HG02870 (cell line): Measurements from ENCODE around the gene UBE2Z.
"Not testable (repeated sequence)": the region's sequence is repeated elsewhere in the genome, so short reads cannot be mapped to it uniquely, and the experiment has no call there.

Experiments used
- ATAC-seq: cut with Tn5 transposase; IDR thresholded peaks from one replicate; pipeline ENCODE4 v1.9.1; 2021; ENCODE audit warnings: mild to moderate bottlenecking, moderate library complexity; ENCODE audit not compliant: unreplicated experiment

The UBE2Z gene

DNA sequence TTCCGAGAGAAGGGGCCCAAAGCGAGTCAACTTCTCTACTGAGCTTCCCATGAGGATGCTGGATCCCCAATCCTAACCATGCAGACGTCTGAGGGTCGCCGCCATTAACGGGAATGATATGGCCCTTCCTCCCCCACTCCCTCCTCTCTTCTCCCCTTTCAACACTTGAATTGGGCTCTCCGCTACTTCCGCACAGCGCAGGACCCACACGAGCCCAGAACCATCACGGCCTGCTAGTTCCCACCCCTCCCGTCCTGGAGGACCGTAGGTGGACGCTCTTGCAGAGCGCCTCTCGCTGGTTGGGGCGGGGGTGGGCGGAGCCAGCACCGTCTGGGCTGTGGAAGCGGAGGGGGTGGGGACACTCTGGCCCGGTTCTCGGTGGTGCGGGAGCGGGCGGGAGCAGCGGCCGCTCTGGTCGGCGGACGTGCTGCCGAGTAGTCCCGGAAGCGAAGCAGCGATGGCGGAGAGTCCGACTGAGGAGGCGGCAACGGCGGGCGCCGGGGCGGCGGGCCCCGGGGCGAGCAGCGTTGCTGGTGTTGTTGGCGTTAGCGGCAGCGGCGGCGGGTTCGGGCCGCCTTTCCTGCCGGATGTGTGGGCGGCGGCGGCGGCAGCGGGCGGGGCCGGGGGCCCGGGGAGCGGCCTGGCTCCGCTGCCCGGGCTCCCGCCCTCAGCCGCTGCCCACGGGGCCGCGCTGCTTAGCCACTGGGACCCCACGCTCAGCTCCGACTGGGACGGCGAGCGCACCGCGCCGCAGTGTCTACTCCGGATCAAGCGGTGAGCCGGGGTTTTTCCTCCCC, at the start of gene UBE2Z:
Gene UBE2Z (plus strand): TSS at position 361 of the 797 bp plus-strand sequence. CDS start 97 bp downstream, at position 458.
- peak; percentile 73 for ATAC-seq

DNA sequence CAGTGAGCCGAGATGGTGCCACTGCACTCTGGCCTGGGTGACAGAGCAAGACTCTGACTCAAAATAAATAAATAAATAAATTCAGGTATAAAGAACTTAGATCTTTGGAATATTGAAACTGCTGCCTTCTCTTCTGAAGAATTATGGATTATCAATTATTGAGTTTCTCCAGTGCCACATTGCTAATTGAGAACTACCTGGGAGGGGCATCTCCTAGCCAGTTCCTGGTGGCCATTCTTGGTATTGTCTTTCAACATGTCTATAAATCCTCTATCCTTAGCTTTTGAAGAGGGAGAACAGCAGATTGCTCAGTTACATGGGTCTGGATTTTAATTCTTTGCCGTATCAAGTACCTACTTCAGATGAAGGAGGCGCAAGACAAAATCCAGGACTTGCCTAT, 48.2 kb upstream of the UBE2Z start:
- ATAC-seq: no peak

DNA sequence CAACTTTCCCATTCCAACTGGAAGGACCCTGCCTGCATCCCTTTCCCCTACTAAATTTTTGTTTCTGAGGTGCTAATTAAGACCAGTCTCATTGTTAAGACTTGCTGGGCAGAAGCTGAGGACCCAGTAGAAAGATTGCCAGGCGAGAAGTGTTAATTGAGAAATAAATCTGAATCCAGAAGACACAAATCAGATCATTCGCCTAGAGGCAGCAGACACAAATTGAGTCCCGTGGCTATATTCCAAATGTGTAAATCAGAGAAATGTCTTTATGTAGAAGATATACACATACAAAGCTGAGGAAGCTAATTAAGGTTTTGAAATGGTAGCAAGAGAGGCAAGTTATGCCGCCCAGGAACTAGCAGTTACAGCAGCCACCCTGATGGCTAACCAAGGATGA, 47.8 kb upstream of the UBE2Z start:
- ATAC-seq: no peak

DNA sequence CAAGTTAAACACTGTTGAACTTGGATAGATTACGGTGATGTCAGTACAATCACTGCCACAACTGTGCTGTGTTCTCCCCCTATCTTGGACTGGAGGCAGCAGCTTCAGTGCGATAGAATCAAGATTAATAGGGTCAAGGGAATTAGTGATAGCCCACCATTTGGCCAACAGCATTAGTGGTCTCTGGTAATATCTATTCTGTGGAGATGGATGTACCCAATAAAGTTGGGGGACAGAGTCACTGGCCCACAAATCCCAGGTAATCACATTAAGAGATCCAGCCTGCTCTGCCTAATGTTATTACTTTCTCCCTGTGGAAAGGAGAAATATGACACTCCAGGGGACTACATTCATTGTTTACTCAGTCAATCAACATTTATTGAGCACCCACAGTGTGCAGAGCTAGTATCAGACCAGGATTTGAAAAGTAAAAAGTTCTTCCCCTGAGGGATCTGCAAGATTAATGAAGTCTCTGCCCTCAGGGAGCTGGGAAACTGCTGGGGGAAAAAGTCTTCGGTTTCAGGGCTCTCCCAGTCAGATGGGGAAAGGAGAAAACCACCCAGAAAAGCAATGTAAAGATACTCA, 39.2 kb upstream of the UBE2Z start:
- ATAC-seq: no peak

DNA sequence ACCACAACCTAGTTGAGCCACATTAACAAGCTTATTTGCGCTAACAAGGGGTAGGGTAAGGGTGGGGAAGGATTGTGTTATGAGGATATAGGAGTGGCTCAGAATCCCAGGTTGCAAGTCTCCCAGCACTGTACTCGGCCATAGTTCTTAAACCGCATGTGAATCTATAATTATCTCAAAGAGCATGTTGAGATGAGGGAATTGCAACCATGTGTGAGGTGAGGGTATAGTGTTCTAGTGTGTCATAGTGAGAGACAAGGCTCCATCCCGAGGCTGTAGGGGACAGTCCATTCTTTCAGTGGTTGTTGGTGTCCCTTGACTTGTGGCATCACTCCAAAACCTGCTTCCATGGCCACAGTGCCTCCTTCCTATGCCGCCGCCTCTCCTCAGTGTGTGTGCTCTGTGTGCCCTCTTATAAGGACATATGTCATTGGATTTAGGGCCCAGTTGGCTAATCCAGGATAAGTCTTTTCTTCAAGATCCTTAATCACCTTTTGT, 38.3 kb upstream of the UBE2Z start:
- ATAC-seq: no peak

DNA sequence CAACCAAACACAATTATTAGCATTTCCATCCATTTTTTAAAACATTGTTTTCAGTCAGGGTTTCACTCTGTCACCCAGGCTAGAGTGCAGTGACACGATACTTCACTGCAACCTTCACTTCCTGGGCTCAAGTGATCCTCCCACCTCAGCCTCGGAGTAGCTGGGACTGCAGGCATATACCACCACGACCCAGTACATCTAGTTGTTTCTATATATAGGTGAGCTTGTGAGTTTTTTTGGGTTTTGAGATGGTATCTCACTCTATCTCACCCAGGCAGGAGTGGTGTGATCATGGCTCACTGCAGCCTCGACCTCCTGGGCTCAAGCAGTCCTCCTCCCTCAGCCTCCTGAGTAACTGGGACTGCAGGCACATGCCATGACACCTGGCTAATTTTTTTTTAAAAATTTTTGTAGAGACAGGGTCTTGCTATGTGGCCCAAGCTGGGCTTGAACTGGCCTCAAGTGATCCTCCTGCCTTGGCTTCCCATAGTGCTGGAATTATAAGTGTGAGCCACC, 37.1 kb upstream of the UBE2Z start:
- no peak for ATAC-seq

DNA sequence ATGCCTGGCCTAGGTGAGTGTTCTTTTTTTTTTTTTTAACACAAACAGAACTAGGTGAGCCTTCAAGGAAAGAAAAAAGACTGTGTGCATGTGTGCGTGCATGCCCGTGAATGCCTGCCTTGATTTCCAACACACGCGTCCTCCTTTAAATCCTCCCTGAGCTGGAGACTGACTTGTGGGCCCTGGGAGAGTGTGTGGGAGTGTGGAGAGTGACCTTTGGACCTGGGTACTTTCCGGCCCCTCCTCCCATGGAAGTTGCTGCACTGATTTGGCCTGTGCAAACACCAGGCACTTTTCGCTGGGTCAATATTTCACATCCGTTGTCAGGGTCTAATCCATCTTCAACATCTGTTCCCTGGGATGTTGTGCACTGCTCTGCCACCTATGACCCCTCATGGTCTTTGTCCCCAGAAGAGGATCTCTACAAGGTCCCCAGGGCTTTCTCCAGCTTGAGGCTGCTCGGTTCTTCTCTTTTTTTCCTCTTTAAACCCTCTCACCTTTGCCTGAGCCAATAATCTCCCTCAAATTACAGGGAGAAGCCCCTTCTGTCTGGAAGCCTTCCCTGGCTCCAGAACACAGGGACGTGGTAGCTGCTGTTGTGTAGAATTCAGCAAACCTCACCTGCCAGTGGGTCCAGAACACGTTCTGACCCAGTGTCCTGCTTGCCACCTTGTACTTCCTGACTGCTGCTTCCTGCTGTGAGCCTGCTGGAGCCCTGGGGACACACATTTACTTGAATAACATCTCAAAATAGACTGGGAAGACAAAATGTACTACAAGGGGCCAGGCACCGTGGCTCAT, 36.5 kb upstream of the UBE2Z start:
- ATAC-seq: no peak

DNA sequence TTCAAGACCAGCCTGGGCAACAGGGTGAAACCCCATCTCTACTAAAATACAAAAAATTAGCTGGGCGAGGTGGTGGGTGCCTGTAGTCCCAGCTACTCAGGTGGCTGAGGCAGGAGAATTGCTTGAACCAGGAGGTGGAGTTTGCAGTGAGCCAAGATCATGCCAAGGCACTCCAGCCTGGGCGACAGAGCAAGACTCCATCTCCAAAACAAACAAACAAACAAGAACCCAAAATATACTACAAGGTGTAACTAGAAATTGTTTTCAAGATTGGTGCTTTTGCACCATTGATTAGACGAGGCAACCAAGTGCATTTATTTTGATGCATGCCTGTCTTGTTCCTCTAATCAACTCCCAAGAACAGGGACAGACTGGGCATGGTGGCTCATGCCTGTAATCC, 35.8 kb upstream of the UBE2Z start:
- ATAC-seq: not testable (repeated sequence)

DNA sequence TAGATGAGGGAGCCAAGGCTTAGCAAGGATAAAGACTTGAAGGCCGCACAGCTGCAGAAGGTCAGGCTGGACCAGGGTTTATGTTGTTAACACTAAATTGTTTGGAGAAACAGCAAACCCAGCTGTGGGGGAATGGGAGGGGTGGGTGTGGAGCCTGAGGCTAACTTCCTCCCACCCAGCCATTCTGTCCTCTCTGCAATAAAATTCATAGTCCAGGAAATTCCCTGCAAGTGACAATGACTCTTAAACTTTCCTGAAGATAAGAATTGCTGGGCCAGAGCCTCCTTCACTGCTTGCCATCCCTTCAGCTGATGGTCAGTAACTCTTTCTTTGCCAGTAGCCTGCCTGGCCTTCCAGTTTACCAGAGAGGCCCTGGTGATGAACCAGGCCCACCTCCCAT, 35.0 kb upstream of the UBE2Z start:
- ATAC-seq: no peak

DNA sequence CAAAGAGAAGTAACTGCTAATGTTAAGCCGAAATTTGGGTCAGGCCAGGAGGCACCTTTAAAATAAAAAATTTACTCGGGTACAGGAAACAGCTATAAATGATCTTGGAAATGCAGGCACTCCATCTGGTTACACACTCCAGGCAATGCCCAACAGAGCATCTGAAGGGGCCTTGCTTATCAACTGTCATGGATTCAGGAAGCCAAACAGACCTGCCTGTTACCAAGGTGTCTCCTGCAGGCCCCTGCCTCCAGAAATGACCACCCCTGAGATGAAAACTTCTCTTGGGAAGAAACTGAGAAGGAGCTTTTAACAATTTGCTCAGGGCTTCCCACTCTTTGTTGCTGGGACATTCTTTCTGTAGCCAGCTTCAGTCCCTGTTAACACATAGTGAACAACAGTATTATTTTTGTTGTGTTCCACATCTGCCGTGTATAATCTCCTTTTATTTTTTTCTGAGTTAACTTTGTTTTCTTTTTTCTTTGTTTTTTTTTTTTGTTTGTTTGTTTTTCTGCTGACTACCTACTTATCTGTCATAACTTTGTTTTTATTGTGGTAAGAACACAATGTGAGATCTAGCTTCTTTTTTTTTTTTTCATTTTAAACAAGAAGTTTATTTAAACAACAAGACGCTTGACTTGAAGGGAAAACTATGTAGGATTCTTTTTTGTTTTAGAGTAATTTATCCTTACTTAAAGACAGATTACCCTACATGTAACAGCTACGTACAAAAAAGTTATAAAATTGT, 34.3 kb upstream of the UBE2Z start:
- ATAC-seq: no peak

DNA sequence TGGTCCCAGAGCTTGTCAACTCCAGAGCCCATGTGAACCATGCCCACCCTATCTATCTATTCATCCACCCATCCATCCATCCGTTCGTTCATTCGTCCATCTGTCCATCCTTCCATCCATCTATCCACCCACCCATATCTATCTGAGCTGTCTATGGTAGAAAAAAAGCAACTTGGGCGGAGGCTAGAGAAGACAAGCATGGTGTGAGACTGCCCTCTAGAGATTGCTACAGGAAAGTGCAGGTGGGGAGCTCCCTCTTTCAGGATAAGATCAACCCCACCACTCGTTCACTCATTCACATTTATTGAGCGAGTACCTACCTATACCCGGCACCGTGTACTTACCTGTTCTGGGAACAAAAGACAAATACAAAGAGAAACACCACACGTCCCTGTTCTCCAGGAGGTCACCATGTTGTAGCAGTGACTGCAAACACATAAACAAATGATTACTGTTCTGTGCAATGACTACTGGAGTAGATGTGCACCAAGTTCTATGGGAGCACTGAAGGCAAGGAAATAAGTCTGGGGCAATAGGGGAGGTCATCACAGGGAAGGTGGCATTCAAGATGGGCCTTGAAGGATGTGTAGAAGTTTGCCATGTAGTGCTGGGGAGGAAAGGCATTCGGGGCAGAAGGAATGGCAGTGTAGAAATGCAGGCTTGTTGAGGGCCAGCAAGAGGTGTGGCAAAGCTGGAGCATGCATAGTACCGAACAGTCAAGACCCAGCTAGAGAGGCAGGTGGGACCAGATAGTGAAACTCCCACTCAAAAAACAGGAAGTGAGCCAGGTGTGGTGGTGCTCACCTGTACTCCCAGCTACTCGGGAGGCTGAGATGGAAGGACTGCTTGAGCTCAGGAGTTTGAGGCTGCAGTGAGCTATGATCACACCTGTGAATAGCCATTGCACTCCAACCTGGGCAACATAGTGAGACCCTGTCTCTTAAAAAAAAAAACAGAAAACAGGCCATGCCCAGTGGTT, 29.0 kb upstream of the UBE2Z start:
- ATAC-seq: no peak

DNA sequence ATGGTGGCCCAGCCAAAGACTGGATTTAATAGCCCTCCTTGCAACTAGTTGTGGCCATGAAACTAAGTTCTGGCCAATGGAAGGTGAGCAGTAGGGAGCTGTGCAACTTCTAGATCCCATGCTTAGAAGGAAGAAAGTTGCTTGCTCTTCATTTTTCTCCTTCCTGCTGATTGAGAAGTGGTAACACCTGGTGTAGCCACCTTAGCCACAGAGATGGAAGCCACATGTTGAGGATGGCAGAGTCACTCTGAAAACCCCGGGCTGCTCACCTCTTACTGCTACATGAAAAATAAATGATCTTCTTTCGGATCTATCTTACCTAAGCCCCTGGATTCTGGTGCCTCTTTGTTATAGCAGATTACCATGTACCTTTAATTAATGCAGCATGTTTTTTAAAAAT, 25.9 kb upstream of the UBE2Z start:
- no peak for ATAC-seq

DNA sequence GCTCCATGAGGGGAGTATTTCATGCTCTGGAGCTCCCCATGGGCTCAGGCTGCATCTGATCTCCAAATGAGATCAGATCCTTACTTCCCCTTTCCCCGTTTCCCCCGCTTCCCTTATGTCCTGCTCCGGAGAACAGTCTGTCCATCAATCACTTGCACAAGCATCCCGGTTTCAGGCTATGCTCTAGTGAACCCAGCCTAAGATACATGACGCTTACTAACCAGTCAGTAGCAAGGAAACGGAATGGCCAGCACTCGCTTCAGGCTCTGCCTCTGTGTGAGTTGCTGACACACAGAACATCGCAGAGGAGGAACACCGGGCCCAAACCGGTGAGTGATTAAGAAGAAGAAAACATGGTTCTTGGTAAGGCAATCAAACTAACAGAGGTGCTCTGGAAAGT, 25.0 kb upstream of the UBE2Z start:
- no peak for ATAC-seq

DNA sequence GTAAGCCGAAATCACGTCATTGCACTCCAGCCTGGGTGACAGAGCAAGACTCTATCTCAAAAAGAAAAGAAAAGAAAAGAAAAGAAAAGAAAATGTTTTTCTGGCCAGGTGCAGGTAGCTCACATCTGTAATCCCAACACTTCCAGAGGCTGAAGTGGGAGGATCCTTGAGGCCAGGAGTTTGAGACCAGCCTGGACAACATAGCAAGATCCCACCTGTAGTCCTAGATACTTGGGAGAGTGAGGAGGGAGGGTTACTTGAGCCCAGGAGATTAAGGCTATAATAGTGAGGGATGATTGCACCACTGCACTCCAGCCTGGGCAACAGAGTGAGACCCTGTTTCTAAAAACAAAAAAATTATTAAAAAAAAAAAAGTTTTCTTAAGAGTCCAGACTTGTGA, 18.1 kb upstream of the UBE2Z start:
- ATAC-seq: no peak

DNA sequence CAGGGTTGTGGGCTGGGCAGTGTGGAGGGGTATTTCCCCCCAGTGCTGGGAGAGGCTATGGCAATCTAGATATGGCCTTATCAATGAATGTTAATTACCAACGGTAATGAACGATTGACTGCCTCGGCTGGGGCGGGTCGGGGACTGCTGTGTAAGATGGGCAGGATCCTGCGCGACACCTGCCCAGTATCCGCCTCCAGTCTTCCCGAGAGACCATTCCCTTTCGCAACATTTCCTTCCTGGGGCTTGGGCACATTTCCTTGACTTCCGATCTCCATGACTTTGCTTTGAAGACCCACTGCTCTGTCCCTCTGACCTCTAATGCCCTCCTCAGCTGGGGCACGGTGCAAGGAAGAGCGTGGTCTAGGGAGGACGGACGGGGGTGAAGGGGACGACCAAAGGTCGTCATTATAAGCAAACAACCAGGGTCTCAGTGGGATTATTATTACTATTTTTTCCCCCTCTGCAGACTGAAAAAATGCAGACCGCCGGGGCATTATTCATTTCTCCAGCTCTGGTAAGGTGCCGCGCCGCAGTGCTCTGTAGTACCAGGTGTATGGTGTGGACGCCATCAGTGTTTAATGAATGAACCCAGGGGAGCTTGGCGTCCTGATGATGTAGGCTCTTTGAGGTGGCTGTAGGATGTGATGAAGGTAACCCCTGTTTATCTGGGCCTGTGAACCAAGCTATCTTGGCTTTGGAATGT, 15.1 kb upstream of the UBE2Z start:
- ATAC-seq: no peak

DNA sequence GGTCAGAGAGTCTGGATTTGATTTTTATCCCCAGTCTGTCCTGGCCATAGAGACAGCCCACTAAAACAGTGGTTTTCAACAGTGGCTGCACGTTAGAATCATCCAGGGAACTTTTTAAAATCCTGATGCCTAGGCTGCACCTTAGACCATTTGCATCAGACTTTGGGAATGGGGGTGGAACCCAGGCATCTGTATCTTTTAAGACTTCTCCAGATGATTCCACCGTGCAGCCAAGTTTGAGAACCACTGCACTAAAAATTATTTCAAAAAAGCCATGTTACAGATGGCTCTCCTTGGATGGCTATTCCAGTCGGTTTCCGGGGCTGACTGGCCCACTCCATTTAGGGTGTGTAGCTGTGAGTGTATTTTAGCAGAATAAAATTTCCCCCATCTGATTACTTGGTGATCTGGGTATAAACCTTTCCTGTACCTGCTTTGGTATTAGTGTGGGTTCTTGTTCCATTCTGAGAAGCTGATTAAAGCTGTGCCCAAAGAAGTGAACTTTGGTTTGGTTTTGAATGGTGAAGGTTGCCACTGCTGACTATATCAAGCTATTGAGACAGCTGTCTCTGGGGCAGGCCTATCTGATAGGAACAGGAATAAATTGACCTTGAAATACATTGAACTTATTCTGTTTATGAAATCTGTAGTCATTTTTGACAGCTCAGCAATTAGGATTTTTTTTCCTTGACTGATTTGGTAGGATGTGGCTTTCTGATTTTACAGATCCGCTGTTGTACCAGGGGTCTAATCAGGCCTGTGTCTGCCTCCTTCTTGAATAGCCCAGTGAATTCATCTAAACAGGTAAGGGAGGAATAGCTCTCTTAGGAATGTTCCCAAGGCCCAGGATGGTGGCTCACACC, 14.3 kb upstream of the UBE2Z start:
- no peak for ATAC-seq

DNA sequence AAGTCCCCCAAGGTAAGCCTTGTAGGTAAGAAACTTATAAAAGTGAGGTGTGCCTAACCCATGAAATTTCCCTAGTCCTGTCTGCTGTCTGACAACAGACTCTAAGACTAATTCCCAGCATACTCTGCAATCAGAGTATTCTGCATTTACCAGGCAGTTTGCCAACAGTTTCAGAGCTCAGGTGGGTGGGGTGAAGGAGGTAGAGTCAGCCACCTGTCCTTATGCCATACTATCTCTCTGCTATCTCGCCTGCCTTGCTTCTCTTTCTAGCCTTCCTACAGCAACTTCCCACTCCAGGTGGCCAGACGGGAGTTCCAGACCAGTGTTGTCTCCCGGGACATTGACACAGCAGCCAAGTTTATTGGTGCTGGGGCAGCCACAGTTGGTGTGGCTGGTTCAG, 13.3 kb upstream of the UBE2Z start:
- ATAC-seq: no peak

DNA sequence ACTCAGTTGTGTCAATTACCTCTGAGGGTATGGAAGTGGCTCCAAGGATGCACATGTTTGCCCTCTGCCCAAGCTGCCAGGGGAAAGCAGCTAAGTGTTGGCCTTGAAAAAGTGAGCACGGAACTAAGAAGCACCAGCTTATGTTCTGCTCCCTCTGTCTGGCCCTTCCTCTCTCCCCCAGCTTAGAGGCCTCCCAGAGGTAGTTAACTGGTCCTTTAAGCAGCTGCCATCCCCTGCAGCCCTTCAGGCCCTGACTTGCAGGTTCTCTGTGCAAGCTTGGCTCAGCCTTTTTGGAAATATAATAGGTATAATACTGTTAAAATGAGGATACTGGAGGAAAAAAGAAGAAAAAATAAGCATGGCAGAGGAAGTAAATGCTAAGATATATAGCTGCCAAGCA, 7.0 kb upstream of the UBE2Z start:
- ATAC-seq: no peak
